Stimulated activated CD8-positive, alpha-beta memory T cell treated with anti-CD3 and anti-CD28 coated beads, Interleukin-4, amount 100 ng/mL, for 24 hours (primary cell): Measurements from ENCODE around the gene SNX7.
A peak's percentile ranks its signal among the peaks of the same experiment; 100 is the strongest.

Experiments
- DNase-seq: peaks from one replicate; pipeline ENCODE4 v3.0.0-alpha.2; 2020; ENCODE audit warnings: low read depth

SNX7 gene

DNA sequence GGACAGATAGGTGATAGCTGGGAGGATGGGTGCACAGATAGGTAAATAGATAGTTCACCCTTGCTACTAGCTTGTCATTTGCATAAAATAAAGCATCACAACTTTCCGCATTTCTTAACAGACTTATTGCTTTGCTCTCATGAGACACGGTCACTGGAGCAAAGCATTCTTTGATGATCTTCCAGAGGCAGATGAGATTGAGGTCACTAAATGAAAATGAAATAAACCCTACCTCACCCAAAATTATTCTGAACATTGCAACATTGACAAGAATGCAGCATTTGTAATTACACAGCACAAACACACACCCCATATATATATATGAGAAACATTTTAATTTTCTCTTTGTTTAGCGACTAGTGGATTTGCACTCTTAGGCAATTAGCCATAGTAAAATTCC lies 107.6 kb downstream of the SNX7 start:
- no peak for DNase-seq

- no peak for DNase-seq
These were observed 120.4 kb downstream of the SNX7 start for GRCh38 chr1:98781906-98782305.

- DNase-seq, result no peak
These were observed 122.3 kb downstream of the SNX7 start for GRCh38 chr1:98783821-98784220.

DNA sequence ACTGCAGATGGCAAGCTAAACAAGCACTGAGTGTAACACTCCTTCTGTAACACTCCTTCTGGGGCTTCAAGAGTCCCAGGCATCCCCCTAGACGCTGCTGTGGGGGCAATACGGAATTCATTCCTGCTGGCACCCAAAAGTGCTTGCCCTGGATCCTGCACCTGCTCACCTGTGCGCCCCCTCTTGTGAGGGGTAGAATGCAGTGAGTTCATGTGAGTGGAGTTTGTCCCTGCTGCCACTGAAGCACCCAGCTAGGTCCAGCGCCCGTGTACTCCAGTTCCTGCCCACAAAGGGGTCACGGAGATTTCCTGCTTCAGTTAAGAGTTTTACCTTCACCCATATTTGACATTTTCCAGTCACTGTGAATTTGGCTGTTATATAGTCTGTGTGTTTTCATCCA lies 130.0 kb downstream of the SNX7 start:
- DNase-seq, result no peak

DNA sequence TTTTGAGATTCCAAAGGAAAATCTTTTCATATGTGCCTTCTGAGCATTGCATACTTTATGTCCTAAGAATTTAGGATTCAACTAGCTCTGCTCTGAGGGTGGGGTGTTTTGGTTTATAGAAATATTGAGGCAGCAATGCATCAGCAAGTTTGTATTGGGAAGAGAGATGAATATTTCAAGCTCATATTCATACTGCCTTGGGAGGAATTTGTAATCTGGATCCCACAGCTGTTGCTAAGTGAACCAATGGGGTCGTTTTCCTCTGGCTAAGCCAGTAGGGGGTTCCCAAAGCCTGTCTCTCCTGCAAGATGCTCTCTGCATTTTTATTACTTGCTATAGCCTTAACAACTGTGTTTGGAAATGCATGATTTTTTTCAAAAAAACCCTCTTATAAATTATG lies 130.6 kb downstream of the SNX7 start:
- DNase-seq, result no peak

DNA sequence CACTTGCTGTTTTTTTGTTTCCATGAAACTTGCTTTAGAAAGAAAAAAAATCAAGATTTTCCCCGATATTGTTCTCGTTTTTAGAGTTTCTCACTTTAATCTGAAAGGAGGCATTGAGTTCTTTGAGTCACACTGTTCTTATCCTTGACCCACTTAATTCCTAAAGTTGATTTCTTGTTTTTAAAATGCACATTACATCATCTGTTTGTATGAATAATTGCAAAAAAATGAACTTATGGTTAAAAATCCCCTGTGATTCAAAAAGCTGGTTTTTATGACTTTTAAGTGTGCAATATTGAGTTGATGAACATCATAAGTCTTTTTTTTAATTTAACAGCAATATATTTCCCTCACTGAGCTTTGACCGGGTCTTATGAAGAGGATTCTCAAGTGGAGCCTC lies 131.6 kb downstream of the SNX7 start:
- no peak for DNase-seq

- DNase-seq, result peak; percentile 4
These were observed 132.8 kb downstream of the SNX7 start for GRCh38 chr1:98794196-98794886.

DNA sequence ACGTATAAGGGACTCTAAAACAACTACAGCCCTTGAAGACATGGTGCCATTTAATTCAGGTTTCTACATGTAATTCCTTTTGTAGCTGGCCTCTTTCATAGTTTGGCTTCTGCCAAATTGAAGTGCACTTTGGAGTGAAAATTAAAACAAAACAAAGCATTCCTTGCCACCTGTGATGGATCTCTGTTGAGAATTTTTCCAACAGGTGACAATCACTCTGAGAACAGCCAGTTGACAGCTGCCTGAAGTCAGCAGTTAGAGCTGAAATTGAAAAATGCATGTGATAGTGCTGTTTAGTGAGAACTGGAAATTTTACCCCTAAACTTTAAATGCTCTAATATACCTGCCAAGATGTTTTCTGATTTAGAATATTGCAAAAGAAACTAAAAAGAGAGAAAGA lies 134.5 kb downstream of the SNX7 start:
- DNase-seq, result no peak

DNA sequence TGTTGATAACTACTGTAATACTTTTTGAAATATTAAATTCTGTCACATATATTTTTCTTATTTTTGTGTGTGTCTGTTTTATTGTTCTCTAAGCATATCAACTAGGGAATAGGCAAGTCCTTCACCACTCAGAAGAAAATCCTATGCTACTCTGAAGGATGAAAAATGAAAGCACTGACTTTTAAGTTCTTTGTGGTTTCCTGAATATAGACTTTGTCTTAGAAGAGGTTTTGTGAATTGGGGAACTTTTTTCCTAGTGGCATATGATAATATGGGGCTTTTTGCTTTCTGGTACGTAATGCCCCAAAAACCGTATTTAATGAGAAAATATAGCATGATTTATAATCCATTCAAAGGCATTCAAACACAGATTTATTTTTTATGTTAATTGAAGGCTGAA lies 136.0 kb downstream of the SNX7 start:
- no peak for DNase-seq
